Measurements from ENCODE around the gene SUZ12.
"Not testable (repeated sequence)": the region's sequence is repeated elsewhere in the genome, so short reads cannot be mapped to it uniquely, and the experiment has no call there.

SUZ12 gene

DNA sequence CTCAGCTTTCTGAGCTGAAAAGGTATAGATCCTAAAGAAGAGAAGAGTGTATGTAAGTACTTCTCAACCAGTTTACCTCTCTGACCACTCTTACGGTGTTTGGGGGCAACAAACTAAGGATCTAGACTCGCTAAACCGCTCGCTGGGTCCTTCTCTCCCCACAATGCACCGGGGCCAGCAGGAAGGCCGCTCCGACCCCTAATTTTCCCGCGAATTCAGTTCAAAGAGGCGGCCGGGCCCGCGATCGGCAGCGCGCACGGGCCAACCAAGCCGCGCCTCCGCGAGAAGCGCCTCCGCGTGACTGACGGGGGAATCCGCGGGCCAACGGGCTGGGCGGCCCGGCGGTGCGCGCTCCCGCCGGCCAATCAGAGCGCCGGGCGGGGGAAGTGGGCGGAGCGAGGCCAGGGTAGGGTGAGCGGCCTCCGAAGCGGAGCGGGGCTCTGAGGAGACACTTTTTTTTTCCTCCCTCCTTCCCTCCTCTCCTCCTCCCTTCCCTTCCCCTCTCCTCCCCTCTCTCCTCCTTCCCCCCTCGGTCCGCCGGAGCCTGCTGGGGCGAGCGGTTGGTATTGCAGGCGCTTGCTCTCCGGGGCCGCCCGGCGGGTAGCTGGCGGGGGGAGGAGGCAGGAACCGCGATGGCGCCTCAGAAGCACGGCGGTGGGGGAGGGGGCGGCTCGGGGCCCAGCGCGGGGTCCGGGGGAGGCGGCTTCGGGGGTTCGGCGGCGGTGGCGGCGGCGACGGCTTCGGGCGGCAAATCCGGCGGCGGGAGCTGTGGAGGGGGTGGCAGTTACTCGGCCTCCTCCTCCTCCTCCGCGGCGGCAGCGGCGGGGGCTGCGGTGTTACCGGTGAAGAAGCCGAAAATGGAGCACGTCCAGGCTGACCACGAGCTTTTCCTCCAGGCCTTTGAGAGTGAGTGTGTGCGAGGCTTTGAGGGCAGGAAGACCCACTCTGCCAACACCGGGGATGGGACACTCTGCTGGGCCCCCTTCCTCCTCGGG, at the start of gene SUZ12:
Gene SUZ12, plus strand, starts transcription at position 393 of the 995 bp plus-strand sequence. Its CDS starts 240 bp downstream, at position 633.
- DNase-seq, result peak; percentile 90

DNA sequence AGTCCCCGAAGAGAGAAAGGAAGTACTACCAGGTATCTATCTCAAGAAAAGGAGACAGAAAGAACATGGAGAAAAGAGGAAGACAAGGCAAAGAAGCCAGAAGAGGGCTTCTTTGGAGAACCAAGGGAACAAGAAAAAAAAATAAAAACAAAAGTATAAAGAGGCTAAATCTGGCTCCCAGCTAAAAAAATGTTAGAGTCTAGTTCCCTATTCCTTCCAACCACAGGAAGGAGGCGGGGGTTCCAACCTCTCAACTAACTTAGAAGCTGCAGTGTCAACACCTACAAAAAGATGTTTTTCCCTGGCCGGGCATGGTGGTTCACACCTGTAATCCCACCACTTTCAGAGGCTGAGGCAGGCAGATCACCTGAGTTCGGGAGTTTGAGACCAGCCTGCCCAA, 48.7 kb upstream of the SUZ12 start:
- DNase-seq, result no peak

DNA sequence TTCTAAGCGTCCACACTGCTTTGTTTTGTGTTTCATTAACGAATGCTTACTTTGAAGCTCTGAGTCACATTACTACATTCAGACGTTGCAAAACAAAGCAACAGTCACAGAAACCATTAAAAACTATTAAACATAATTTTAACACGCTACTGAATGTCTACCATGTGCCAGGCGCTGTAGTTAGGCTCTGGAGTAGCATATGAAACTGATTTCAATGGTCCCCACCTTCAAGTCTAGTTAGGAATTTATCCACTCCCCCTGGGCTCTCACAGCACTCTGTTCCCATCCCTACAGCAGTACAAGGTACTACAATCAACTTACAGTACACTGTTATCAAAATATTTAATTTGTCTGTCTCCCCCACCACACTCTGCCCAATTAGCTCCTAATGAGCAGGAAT, 35.9 kb upstream of the SUZ12 start:
- no peak for DNase-seq

DNA sequence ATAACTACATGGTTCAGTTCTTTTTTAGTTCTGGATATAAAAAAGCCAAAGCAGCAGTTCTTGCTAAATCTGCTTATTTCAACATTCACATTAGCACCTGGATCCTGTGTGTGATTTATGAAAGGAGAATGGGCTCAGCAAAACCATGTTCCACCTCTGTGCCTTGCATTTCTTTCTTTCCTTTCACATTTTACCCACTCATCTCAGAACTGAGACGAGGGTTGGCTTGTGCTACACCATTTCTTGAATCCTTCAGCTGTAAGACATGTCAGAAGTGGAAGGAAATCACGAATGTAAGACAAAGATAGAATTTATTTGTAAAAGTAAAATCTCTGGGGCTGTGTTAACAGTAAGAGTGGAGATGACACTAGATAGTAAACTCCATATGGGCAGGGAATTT, 34.1 kb upstream of the SUZ12 start:
- no peak for DNase-seq

DNA sequence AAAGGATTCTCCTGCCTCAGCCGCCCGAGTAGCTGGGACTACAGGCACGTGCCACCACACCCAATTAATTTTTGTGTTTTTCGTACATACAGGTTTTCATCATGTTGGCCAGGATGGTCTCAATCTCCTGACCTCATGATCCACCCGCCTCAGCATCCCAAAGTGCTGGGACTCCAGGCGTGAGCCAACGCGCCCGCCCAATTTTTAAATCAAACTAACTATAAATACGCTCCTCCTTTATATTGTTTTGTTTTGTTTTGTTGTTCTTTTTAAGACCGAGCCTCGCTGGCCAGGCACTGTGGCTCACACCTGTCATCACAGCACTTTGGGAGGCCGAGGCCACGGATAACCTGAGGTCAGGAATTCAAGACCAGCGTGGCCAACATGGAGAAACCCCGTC, 33.4 kb upstream of the SUZ12 start:
- DNase-seq, result no peak

DNA sequence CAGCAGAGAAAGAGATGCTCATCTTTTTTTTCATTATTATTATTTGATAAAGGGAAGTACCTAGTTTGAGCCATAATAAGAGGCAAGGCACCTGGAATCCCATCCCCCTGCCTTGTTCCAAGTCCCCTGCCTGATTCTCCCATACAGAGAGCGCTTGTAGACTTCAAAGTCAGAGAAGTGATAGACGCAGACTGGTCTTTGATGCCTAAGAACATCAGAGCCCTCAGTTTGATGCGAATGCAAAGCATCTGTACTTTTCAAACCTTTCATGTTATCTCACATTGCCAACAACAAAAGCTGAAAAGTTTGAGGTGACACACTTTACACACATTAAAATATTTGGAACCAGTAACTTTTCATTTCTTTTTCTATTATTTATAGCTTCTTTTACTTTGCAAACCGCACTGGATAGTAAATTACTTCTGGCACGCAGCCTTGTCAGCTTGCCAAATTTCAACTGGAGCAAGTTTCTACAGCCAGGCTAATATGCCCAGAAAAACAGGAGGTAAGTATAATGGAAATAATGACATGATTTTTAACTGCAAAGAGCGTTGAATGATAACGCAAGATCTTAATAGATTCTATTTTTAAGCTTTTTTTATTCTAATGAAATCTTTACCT, 29.4 kb upstream of the SUZ12 start:
- DNase-seq, result no peak

DNA sequence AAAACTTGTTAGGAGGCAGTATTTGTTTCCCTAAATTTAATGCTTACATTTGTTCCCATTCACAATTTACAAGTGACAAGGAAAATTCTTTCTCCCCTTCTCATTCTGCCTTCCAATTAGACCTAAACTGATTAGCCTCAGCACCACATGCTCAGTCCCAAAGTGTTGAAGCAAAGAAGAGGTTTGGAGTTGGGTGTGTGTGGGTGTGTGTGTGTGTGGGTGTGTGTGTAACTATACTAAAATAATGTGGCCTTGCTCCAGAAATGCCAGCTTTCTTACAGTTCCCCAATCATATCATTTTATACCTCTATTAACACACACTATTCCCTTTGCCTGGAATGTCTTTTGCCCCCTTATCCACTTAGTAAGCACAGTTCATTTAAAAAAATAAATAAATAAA, 28.4 kb upstream of the SUZ12 start:
- no peak for DNase-seq

DNA sequence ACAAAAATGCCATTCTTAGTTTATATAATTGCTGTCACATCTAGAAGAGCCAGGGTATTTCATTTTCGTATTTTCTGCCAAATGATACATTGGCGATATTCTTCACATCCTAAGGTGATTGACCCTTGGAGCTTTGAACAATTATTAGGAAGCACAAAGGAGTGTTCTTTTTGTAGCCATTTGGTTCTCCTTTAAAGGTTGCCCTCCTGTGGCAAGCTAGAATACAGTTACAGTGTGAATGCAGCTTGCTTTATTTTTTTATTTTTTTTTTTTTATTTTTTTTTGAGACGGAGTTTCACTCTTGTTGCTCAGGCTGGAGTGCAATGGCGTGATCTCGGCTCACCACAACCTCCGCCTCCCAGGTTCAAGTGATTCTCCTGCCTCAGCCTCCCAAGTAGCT, 24.1 kb upstream of the SUZ12 start:
- DNase-seq, result not testable (repeated sequence)

DNA sequence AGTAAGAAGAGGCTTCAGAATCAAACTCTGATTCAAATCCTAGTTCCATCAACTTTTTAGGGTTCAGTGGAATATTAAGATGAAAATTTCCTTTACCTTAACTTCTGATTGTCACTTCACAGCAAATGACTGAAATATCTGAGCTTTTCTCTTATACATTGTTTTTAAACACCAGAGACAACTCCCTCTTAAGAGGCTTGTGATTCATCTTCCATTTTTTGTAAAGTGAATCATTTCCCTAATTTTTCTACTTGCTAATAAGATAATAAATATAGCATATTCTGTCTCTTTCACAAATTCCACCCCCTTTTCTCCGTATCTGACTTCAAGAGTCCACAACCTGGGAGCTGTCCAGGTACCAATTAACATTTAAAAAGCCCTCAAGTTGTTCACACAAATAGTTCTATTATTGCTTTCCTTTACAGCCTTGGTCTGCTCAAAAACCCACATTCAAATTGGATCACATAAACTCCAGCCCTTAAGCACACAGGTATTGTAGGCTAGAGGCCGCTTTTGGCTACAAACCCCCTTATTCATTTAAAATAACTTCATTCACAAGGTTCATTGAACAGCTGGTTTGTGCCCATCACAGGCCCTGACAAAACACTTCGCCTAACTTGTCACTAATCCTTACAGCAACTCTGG, 21.2 kb upstream of the SUZ12 start:
- no peak for DNase-seq

DNA sequence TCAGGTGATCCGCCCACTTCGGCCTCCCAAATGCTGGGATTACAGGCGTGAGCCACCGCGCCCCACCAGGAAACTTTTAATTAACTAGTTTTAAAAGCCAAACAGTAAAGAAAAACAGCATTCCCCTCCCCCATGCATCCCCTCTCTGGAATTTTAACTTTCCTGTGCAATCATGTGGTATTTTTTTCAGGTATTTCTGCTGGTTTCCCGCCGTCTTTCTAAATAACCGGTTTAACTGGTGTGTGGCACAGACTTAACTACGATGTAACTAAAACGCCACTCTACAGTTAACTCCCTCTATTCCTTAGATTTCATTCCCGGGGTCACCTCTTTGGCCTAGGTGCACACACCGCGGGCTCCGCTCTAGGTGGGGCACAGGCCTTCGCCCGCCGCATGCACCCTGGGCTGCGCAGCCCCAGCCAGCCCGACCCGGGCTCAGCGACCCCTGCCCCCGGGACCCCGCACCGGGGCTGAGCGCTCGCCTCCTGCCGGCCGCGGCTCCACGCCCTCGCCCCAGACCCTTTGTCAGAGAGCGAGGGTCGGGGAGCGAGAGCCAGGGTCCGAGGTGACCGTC, 20.2 kb upstream of the SUZ12 start:
- DNase-seq, result no peak

DNA sequence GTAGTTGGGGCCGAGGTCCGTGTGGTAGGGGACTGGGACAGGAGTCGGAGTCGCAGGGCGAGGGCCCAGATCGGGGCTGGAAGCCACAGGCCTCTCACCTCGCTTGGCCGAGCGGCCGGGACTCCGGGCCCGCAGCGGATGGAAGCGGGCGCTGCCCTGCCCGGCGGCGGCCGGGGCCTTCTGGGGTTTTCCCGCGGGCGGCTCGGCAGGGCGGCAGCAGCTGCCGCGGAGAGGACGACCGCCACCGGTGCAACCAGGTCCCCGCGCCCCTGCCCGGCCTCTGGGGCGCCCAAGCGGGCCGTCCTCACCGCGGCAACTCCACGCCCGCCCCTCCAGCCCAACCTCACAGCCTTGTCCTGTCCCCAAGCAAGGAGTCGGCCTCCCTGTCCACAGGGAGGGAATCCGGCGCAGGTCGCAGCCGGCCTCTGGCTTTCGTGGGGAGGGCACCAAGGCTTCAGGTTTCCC, 19.7 kb upstream of the SUZ12 start:
- no peak for DNase-seq

DNA sequence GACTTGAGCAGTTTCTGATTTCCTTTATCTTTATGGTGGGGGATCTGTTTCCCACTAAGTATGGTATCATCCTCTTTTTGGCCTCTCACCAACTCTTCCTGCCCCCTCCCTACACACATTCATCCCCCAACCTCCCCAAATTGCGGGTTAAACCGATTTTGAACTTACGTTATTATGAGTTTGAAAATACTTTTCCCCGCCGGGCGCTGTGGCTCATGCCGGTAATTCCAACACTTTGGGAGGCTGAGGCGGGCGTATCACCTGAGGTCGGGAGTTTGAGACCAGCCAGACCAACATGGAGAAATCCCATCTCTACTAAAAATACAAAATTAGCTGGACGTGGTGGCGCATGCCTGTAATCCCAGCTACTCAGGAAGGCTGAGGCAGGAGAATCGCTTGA, 19.1 kb upstream of the SUZ12 start:
- DNase-seq, result not testable (repeated sequence)

DNA sequence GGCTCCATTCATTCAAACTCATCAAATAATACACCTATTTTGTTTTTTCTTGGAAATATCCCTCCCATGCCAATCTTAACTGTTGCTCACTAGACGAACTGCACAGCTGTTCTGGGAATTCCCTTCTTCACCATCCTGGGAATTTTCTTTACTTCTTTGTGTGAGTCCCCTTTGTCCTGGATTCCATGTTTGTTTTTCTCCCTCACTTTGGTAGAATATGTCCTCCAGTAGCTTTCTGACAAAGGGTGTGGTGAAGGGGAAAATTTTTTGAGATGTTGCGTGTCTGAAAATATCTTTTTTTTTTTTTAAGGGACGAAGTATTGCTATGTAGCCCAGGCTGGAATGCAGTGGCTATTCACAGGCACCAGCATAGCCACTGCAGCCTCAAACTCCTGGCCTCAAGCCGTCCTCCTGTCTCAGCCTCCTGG, 18.1 kb upstream of the SUZ12 start:
- DNase-seq, result no peak

DNA sequence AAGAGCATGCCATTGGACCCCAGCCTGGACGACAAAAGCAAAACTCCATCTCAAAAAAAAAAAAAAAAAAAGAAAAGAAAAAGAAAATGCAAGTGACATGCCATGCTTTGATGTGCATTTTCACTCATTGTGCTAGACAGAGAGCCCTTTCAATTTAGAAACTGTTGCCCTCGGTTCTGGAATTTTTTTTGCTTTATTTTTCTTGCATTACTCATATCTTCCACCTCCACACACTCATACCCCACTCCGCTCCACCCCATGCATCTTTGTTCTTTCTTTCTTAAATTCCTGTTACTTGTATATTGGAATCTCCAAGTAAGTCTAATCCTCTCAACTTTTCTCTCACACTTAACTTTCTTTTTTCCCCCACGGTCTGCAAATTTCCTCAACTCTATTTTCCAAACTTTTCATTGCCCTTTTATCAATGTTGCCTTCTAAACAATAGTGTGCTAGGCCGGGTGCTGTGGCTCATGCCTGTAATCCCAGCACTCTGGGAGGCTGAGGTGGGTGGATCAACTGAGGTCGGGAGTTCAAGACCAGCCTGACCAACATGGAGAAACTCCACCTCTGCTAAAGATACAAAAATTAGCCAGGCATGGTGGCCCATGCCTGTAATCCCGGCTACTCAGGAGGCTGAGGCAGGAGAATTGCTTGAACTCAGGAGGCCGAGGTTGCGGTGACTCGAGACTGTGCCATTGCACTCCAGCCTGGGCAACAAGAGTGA, 16.8 kb upstream of the SUZ12 start:
- peak; percentile 50 for DNase-seq

DNA sequence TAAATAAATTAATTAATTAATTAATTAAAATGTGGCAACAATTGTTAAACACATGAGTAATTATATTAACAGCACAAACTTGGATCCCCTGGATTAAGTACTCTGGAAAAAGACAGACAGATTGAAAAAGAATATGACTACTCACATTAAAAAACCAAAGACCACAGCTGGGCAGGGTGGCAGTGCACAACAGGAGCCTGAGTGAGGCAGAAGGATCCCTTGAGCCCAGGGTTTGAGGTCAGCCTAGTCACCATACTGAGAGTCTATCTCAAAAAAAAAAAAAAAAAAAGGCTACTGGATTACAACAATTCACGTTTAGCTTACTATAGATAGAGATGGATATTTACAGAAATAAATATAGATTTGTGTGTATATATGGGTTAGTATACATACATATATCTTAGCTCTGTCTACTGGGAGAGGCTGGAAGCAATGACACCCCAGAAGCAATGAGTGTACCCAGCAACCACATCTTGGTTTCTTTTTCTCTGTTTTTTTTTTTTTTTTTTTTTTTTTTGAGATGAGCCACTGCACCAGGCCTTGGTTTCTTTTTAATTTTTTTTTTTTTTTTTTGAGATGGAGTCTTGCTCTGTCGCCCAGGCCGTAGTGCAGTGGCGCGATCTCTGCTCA, 10.6 kb upstream of the SUZ12 start:
- DNase-seq, result peak; percentile 30

DNA sequence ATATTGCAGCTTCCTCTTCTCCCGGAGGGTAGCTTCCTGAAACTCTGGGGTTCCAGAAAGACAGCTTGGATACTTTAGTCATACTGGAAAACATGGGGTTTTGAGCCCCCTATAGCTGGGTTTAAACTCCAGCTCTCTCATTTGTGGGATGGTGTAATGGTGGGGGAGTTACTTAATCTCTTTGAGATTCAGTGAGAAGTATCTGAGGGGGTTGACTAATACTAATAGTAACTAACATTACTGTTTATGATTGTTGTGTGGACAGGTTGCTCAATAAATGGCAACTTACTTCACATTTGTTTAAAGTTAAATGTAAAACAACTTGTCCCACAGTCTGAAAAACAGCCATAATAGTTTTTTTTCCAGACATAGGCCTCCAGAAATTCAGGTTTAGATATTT, 5.1 kb upstream of the SUZ12 start:
- DNase-seq, result no peak

DNA sequence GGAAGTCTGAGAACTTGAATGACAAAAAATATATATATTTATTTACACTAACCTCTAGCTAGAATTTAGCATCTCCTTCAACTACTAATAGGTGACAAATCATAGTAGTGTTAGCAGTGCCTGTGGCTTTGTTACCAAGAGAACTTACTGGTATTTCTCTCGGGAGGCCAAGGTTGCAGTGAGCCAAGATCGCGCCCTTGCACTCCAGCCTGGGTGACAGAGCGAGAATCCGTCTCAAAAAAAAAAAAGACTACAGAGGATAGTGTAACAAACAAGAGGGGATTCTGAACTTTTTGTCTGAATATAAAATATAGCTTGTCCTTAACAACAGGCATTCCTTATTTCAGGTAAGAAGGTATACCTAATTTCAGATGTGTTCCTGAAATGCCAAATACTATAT, 1.3 kb upstream of the SUZ12 start:
- no peak for DNase-seq

DNA sequence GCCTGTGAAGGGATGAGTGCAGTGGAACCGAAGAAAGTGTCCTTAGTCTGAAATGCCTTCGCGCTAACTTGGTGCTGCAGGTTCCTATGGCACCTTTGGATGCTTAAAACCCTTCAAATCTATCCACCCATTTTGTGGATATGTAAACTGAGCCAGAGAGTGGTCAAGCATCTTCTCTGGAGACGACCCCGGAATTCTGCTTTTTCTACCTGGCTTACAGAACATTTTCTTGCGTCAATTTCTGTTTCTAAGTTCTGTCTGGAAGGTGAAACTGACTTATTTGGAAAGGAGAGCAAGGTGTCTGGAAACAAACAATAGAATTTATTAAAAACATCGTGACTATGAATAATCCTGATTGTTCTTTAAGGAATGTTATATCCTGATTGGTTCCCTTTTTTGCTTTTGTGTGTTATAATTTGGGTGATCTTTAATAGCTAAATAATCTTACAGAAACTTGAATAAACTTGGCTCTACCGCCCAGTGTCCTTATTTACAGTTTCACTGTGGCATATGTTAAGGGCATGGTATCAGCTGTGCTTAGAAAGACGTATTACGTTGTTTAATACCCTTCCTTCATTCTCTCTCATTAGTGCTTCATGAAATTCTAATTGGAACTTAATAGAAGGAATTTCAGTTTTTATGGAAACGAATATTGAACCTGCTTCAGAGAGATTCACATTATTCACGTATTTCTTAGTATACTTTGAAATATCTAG, 1.3 kb downstream of the SUZ12 start:
- DNase-seq, result not testable (repeated sequence)

DNA sequence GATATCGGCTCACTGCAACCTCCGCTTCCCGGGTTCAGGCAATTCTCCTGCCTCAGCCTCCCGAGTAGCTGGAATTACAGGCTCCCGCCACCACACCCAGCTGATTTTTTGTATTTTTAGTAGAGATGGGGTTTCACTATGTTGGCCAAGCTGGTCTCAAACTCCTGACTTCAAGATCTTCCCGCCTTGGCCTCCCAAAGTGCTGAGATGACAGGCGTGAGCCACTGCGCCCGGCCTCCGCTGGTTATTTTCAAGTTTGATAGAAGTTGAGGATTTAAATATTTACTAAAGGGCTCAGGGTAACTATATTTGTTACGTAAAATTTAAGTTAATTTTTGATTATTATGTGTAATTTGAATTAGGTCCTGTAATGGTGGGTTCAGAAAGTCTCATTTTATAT, 5.1 kb downstream of the SUZ12 start:
- DNase-seq, result not testable (repeated sequence)

DNA sequence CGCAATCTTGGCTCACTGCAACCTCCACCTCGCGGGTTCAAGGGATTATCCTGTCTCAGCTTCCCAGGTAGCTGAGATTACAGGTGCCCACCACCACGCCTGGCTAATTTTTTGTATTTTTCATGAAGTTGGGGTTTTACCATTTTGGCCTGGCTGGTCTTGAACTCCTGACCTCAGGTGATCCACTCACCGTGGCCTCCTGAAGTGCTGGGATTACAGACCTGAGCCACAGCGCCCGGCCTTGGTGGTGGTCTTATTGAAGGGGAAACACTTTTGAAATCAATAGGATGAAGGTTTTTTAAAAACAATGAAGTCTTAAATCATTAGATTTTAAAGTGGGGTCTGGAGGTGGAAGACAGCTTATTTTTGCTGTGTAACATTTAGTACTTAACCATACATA, 5.6 kb downstream of the SUZ12 start:
- not testable (repeated sequence) for DNase-seq

DNA sequence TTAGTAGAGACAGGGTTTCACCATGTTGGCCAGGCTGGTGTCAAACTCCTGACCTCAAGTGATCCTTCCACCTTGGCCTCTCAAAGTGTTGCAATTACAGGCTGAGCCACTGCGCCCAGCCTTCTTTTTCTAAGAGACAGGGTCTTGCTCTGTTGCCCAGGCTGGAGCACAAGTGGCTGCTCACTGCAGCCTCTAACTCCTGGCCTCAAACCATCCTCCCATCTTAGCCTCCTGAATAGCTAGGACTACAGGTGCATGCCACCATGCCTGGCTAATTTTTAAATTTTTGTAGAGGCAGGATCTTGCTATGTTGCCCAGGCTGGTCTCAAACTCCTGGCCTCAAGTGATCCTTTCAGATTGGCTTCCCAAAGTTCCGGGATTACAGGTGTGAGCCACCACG, 15.1 kb downstream of the SUZ12 start:
- not testable (repeated sequence) for DNase-seq

Measured in stimulated activated CD4-positive, alpha-beta T cell treated with anti-CD3 and anti-CD28 coated beads, Interleukin-15, amount 100 ng/mL, for 24 hours (primary cell).